HepG2 (cell line): Measurements from ENCODE around the gene CPEB3. TPM values are rescaled to one million over a fixed set of nuclear protein-coding genes. Genes with fewer than 3 reads are reported as not detected.

Source experiments
- ARID2 ChIP-seq: sonication (generic); formaldehyde crosslinking; IDR thresholded peaks from 2 replicates; pipeline ENCODE4 v1.8.1; 2022; ENCODE audit warnings: mild to moderate bottlenecking, missing genetic modification reagents, borderline replicate concordance
- ATM ChIP-seq: fragments of 450-650 bp; IDR thresholded peaks from 2 replicates; pipeline ENCODE4 v1.7.1; 2017; ENCODE audit warnings: mild to moderate bottlenecking, borderline replicate concordance
- BHLHE40 ChIP-seq: IDR thresholded peaks from 2 replicates; pipeline ENCODE4 v1.6.1; 2011; ENCODE audit warnings: low read length, improper control_type of control experiment
- DMAP1 ChIP-seq: IDR thresholded peaks from 2 replicates; pipeline ENCODE4 v1.6.1; 2016
- FOXA1 ChIP-seq, 2 experiments: fragments of 450-650 bp in 1 of 2; sonication (generic) in 1 of 2; formaldehyde crosslinking in 1 of 2; IDR thresholded peaks; 2 replicates each; pipeline versions ENCODE4 v1.4.0 to v1.6.1; 2016 to 2020; ENCODE audit warnings: missing genetic modification reagents in 1 of 2
- FOXA3 ChIP-seq: IDR thresholded peaks from 2 replicates; pipeline ENCODE4 v1.6.1; 2016; ENCODE audit warnings: missing genetic modification reagents, missing compliant biosample characterization
- KMT2A ChIP-seq: sonication (generic); formaldehyde crosslinking; IDR thresholded peaks from 2 replicates; pipeline ENCODE4 v1.4.0; 2020; ENCODE audit warnings: missing genetic modification reagents
- MIER3 ChIP-seq: IDR thresholded peaks from 2 replicates; pipeline ENCODE4 v1.6.1; 2016; ENCODE audit warnings: missing compliant biosample characterization, borderline replicate concordance
- MZF1 ChIP-seq: sonication (generic); formaldehyde crosslinking; IDR thresholded peaks from 2 replicates; pipeline ENCODE4 v1.8.1; 2023; ENCODE audit warnings: mild to moderate bottlenecking, missing genetic modification reagents, borderline replicate concordance
- PAXIP1 ChIP-seq: sonication (generic); formaldehyde crosslinking; conservative IDR thresholded peaks from 2 replicates; pipeline ENCODE4 v1.4.0; 2020; ENCODE audit warnings: mild to moderate bottlenecking, missing genetic modification reagents, moderate library complexity
- PRDM4 ChIP-seq: sonication (generic); formaldehyde crosslinking; IDR thresholded peaks from 2 replicates; pipeline ENCODE4 v1.9.0; 2021; ENCODE audit warnings: missing genetic modification reagents, borderline replicate concordance
- ZBTB43 ChIP-seq: sonication (generic); formaldehyde crosslinking; conservative IDR thresholded peaks from 2 replicates; pipeline ENCODE4 v1.4.0; 2020; ENCODE audit warnings: missing genetic modification reagents
- polyA plus RNA-seq, 8 experiments: library from polyadenylated mRNA; depleted of rRNA in 3 of 8; stranded (reverse) in 7 of 8; unstranded in 1 of 8; fragments of >200 nt; fragmentation: Illumina TruSeq in 4 of 8; extraction: Trizol in 4 of 8; gene quantifications; 2 replicates each; pipeline versions ENCODE4 v1.2.1 to v1.2.3, GENCODE V29; 2011 to 2016; ENCODE audit warnings: low read depth in 4 of 8, missing spikeins in 1 of 8, mixed read lengths in 1 of 8; ENCODE audit not compliant: insufficient read depth in 1 of 8
- total RNA-seq, 5 experiments: library from RNA; depleted of rRNA; stranded (reverse); fragments of >200 nt; fragmentation: Illumina TruSeq; extraction: Trizol; gene quantifications; 2 replicates each; pipeline ENCODE4 v1.2.3, GENCODE V29; 2016; ENCODE audit warnings: low read depth in 1 of 5
- TF ChIP-seq, protein P1 (sequence below): sonication (generic); formaldehyde crosslinking; IDR thresholded peaks from 2 replicates; pipeline ENCODE4 v1.8.0; 2022; ENCODE audit warnings: mild to moderate bottlenecking, missing genetic modification reagents
- TF ChIP-seq, protein P2 (sequence below): sonication (generic); formaldehyde crosslinking; IDR thresholded peaks from 2 replicates; pipeline ENCODE4 v1.4.0; 2020; ENCODE audit warnings: missing genetic modification reagents
- TF ChIP-seq, protein P3 (sequence below): sonication (generic); formaldehyde crosslinking; conservative IDR thresholded peaks from 2 replicates; pipeline ENCODE4 v1.8.0; 2022; ENCODE audit warnings: missing genetic modification reagents

CPEB3 gene
- total and polyA plus RNA-seq, 2 of the 13 experiments (the other 11 are each of a cell fraction or from before 2014, with no cell fraction given): 0.66 to 0.70 TPM

DNA sequence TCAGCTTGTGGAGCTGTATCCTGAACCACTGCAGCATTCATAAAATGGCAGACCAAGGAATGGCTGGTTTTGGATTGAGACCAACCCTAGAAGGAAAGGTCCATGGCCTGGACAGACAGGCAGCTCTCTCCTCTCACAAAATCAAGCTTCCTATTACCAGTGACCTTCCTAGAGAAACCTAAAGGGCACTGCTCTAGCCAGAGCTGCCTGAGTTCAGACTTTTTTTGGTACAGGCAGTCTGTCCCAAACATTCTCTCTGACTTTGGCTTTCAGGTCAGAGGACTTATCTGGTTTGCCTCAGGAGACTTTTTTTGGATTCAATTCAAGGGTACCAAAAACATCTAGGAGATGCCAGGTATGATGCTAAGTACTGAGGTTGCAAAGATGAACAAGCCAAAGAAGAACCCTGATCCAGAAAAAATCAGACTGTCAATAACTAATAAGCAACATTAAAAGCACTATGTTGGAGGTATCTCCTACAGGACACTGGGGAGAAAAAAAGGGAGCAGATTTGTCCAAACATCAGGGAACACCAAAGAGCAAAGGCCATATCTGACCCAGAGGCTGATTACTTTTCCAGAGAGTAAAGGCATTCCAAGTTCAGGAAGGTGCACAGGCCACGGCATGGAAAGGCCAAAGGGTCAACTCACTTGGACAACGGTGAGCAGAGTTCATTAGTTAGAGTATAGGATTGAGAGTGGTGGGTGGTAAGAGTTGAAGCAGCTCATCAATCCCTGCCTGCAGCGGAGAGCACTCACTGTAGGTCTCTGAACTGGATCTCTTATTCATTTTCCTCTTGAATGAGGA is 169.0 kb downstream of the CPEB3 start (continued):
- TF ChIP-seq, protein P1, sequence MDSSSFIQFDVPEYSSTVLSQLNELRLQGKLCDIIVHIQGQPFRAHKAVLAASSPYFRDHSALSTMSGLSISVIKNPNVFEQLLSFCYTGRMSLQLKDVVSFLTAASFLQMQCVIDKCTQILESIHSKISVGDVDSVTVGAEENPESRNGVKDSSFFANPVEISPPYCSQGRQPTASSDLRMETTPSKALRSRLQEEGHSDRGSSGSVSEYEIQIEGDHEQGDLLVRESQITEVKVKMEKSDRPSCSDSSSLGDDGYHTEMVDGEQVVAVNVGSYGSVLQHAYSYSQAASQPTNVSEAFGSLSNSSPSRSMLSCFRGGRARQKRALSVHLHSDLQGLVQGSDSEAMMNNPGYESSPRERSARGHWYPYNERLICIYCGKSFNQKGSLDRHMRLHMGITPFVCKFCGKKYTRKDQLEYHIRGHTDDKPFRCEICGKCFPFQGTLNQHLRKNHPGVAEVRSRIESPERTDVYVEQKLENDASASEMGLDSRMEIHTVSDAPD (CRISPR knock-in tag): 0 out of 2 replicates have a peak, but pooled peaks have one; percentile 62
- TF ChIP-seq DMAP1 (CRISPR knock-in tag) (0 out of 2 replicates have a peak, but pooled peaks have one; percentile 26), ZBTB43 (CRISPR knock-in tag) (peak; percentile 56; the same call in 1 of the 2 replicates), MZF1 (no peak), FOXA1 (IDR thresholded peaks at IDR 0.05) (no peak), FOXA1 (CRISPR knock-in tag; IDR thresholded peaks at IDR 0.05) (peak; percentile 72), FOXA3 (CRISPR knock-in tag) (peak; percentile 85), PRDM4 (CRISPR knock-in tag) (no peak), PAXIP1 (CRISPR knock-in tag) (peak; percentile 97), ARID2 (0 out of 2 replicates have a peak, but pooled peaks have one; percentile 12), KMT2A (no peak), MIER3 (CRISPR knock-in tag) (peak; percentile 74; the same call in 1 of the 2 replicates), BHLHE40 (no peak), ATM (no peak)
- TF ChIP-seq, protein P2, sequence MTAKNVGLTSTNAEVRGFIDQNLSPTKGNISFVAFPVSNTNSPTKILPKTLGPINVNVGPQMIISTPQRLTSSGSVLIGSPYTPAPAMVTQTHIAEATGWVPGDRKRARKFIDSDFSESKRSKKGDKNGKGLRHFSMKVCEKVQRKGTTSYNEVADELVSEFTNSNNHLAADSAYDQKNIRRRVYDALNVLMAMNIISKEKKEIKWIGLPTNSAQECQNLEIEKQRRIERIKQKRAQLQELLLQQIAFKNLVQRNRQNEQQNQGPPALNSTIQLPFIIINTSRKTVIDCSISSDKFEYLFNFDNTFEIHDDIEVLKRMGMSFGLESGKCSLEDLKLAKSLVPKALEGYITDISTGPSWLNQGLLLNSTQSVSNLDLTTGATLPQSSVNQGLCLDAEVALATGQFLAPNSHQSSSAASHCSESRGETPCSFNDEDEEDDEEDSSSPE (CRISPR knock-in tag): 0 out of 2 replicates have a peak, but pooled peaks have one; percentile 2
- TF ChIP-seq, protein P3, sequence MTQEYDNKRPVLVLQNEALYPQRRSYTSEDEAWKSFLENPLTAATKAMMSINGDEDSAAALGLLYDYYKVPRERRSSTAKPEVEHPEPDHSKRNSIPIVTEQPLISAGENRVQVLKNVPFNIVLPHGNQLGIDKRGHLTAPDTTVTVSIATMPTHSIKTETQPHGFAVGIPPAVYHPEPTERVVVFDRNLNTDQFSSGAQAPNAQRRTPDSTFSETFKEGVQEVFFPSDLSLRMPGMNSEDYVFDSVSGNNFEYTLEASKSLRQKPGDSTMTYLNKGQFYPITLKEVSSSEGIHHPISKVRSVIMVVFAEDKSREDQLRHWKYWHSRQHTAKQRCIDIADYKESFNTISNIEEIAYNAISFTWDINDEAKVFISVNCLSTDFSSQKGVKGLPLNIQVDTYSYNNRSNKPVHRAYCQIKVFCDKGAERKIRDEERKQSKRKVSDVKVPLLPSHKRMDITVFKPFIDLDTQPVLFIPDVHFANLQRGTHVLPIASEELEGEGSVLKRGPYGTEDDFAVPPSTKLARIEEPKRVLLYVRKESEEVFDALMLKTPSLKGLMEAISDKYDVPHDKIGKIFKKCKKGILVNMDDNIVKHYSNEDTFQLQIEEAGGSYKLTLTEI (CRISPR knock-in tag): no peak
